ENCODE results near the gene CAMK4.

GRCh38 chr5:111535879-111536549 lies 311.8 kb downstream of the CAMK4 start:
- TF ChIP-seq CTCF (conservative IDR thresholded peaks at IDR 0.05) = no peak
- no peak for TF ChIP-seq EZH2 (IDR thresholded peaks at IDR 0.05; ENCODE audit: low read depth)

Data from PC-9 (cell line).